Heart left ventricle (tissue), 13 donors: ENCODE results near the gene FNDC10.

Experiments
- CTCF ChIP-seq, 12 donors: fragments of 200-600 bp; sonication (generic) in 4 of 12; IDR thresholded peaks; one replicate each; pipeline versions ENCODE4 v1.5.0 to v1.8.0; 2018 to 2022; ENCODE audit warnings: antibody characterized with exemption in 12 of 12, mild to moderate bottlenecking in 5 of 12
- POLR2A ChIP-seq, 2 donors: fragments of 450-650 bp; IDR thresholded peaks; one replicate each; pipeline ENCODE4 v1.6.1; 2017; ENCODE audit warnings: antibody characterized with exemption in 2 of 2, mild to moderate bottlenecking in 2 of 2, moderate library complexity in 2 of 2
- donor health status: ischemic (EF 13 %, LVEDD 7.1; RV severe dilation, severe dysfunction).
- donor health status: DM: no; HTN: yes; CAD: no.
- donor health status: DM: no; HTN: no; CAD: no.
- donor health status: ischemic (EF 25% LVEDD 6.9; RV normal size, moderate dysfunction).
- donor health status: ischemic (EF 25% LVEDD 5.7; RV mildly dilated, moderate dysfunction).
- donor health status: ischemic (EF 35%, LVEDD 5.7; RV mildly dilated, moderate dysfunction).
- donor health status: nonischemic (EF 11% LVEDD 7.7; RV severe dilation, severe dysfunction).
- donor health status: DM: yes; HTN: yes; CAD: no.
- donor health status: PGD.
- donor health status: ischemic (EF 29% LVEDD 5.4; RV normal size, mild dysfunction).
- donor health status: nonischemic (EF 23%, LVEDD 6.1; RV moderate dilation, normal function).

- no peak for TF ChIP-seq CTCF (IDR thresholded peaks at IDR 0.05)
- no peak for TF ChIP-seq POLR2A (IDR thresholded peaks at IDR 0.05)
Measured at GRCh38 chr1:1617516-1617915, 17.6 kb upstream of the FNDC10 start.
